Transverse colon (tissue), 4 donors: Measurements from ENCODE around the gene TTR.

Experiments
- EP300 ChIP-seq: sonication (generic); formaldehyde crosslinking; IDR thresholded peaks from one replicate; pipeline ENCODE4 v1.6.1; 2017; ENCODE audit warnings: antibody characterized with exemption, low read depth
- POLR2A ChIP-seq: fragments of 450-650 bp; IDR thresholded peaks from one replicate; pipeline ENCODE4 v1.6.1; 2016; ENCODE audit warnings: antibody characterized with exemption, mild to moderate bottlenecking, moderate library complexity
- POLR2AphosphoS5 ChIP-seq, 3 donors: sonication (generic); formaldehyde crosslinking; IDR thresholded peaks; one replicate each; pipeline ENCODE4 v1.6.1; 2016; ENCODE audit warnings: antibody characterized with exemption in 3 of 3
- TF ChIP-seq, protein P1 (sequence below), 5 experiments: fragments of 200-600 bp in 3 of 5; fragments of 450-650 bp in 2 of 5; sonication (generic) in 3 of 5; IDR thresholded peaks; 1 replicate in 2 of 5; 2 replicates in 3 of 5; pipeline ENCODE4 v1.5.1; 2016 to 2017; ENCODE audit warnings: antibody characterized with exemption in 5 of 5, inconsistent platforms in 3 of 5, mild to moderate bottlenecking in 2 of 5, moderate library complexity in 1 of 5

DNA sequence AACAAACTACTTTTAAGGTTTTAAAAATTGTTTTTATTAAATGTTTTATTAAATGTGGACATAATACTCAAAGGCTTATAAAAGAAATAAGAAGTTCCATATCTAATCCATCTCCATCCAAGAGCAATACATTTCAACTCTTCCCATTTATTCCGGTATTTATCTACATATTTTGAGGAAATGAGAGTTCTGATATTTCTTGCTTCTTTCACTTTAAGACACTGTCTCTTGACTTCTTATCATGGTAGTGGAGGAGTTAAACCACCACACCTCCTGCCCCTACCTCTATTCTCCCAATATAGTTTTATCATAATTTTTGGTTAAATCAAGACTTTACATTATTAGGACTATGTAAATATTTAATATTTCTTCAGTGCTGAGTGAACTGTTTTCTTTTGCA, 40.7 kb downstream of the TTR start:
- TF ChIP-seq, protein P1, sequence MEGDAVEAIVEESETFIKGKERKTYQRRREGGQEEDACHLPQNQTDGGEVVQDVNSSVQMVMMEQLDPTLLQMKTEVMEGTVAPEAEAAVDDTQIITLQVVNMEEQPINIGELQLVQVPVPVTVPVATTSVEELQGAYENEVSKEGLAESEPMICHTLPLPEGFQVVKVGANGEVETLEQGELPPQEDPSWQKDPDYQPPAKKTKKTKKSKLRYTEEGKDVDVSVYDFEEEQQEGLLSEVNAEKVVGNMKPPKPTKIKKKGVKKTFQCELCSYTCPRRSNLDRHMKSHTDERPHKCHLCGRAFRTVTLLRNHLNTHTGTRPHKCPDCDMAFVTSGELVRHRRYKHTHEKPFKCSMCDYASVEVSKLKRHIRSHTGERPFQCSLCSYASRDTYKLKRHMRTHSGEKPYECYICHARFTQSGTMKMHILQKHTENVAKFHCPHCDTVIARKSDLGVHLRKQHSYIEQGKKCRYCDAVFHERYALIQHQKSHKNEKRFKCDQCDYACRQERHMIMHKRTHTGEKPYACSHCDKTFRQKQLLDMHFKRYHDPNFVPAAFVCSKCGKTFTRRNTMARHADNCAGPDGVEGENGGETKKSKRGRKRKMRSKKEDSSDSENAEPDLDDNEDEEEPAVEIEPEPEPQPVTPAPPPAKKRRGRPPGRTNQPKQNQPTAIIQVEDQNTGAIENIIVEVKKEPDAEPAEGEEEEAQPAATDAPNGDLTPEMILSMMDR (IDR thresholded peaks at IDR 0.05): no peak
- TF ChIP-seq EP300 (no peak), POLR2A (no peak), POLR2AphosphoS5 (IDR thresholded peaks at IDR 0.05) (no peak)
